Neutrophil (primary cell): ENCODE results near the gene RAB15.

Experiments
- H3K27ac ChIP-seq: fragments of 200-600 bp; sonication (generic); 2 replicates; pipeline ENCODE4 v1.5.1; 2016; ENCODE audit warnings: mild to moderate bottlenecking, moderate library complexity
- H3K27me3 ChIP-seq: fragments of 200-600 bp; sonication (generic); 2 replicates; pipeline ENCODE4 v1.6.0; 2016; ENCODE audit warnings: mild to moderate bottlenecking
- H3K36me3 ChIP-seq: fragments of 200-600 bp; sonication (generic); 2 replicates; pipeline ENCODE4 v1.5.1; 2017
- H3K4me1 ChIP-seq, 2 experiments: fragments of 200-600 bp in 1 of 2; sonication (generic) in 1 of 2; 1 replicate in 1 of 2; 2 replicates in 1 of 2; pipeline versions ENCODE4 v1.5.1 to v1.6.1; 2013 to 2016; ENCODE audit warnings: low read depth in 1 of 2, low read length in 1 of 2, mild to moderate bottlenecking in 1 of 2, moderate library complexity in 1 of 2; ENCODE audit not compliant: control insufficient read depth in 1 of 2, insufficient read depth in 1 of 2
- H3K4me3 ChIP-seq, 2 experiments: fragments of 200-600 bp in 1 of 2; sonication (generic) in 1 of 2; 1 replicate in 1 of 2; 2 replicates in 1 of 2; pipeline ENCODE4 v1.5.1; 2013 to 2016; ENCODE audit warnings: low read depth in 1 of 2, low read length in 1 of 2, mild to moderate bottlenecking in 1 of 2, moderate library complexity in 1 of 2
- H3K9me3 ChIP-seq: fragments of 200-600 bp; sonication (generic); 2 replicates; pipeline ENCODE4 v1.5.1; 2016
- CTCF ChIP-seq: fragments of 200-600 bp; sonication (generic); IDR thresholded peaks from 2 replicates; pipeline ENCODE4 v1.5.1; 2016; ENCODE audit warnings: antibody characterized with exemption

The RAB15 gene

GRCh38 chr14:65002586-65003210 is 30.6 kb upstream of the RAB15 start:
- Histone ChIP-seq H3K4me3 (no peak overlapping the region), H3K27ac (no peak overlapping the region), H3K4me1 (peaks cover 0 to 3% of the 10 kb centered on the region in 2 experiments)

DNA sequence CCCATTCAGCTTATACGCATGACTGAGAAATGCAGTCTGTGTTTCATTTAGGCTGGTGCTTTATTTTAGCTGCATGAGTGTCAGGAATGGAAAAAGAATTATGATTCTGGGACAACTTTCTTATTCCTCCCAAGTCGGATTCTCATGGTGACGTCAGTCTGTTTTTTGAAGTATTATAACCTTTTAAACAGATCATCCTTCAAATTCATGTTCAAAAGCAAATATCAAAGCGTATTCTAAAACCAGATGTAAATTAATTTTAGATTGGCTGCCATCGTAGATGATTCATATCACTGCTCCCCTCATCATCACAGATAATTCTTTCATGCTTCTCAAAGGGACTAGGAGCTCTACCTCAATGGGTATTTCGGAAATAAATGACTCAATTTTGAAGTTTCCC is 29.6 kb upstream of the RAB15 start:
- Histone ChIP-seq H3K27ac (no peak overlapping the region), H3K36me3 (no peaks in the 10 kb centered on the region), H3K4me1 (peaks cover 0 to 7% of the 10 kb centered on the region in 2 experiments), H3K9me3 (no peaks in the 10 kb centered on the region), H3K27me3 (no peaks in the 10 kb centered on the region), H3K4me3 (no peak overlapping the region)
- no peak for TF ChIP-seq CTCF

More at GRCh38 chr14:65002586-65003210, 30.6 kb upstream of the RAB15 start:
- H3K27me3 ChIP-seq = no peaks in the 10 kb centered on the region
- no peaks in the 10 kb centered on the region for H3K36me3 ChIP-seq
- no peak for TF ChIP-seq CTCF
- no peaks in the 10 kb centered on the region for H3K9me3 ChIP-seq

DNA sequence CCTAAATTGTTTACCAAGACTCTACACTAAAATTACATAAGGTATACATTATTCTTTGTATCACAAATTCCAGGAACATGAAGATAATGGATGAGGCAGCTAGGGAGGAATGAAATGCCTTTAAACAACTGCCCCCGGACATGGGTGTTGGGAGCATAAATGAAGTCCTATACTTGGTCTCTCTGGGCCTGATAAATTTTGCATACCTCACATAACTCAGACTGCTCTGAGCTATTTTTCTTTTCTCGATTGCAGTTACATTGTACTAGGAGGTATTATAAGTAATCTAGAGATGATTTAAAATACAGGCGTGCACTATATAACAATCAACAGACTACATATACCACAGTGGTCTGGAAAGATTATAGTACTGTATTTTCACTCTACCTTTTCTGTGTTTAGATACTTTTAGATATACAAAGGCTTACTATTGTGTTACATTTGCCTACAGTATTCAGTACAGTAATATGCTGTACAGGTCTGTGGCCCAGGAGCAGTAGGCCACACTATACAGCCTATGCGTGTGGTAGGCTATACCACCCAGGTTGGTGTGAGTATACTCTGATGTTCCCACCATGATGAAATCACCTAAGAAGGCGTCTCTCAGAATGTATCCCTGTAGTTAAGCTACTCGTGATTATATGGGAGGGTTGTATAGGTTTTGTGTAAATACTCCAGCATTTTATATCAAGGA is 28.9 kb upstream of the RAB15 start:
- H3K9me3 ChIP-seq = no peaks in the 10 kb centered on the region
- no peak overlapping the region for H3K4me3 ChIP-seq
- H3K27ac ChIP-seq = no peak overlapping the region
- peaks cover 2 to 11% of the 10 kb centered on the region in 2 experiments for H3K4me1 ChIP-seq
- TF ChIP-seq CTCF = no peak
- H3K36me3 ChIP-seq = no peaks in the 10 kb centered on the region
- no peaks in the 10 kb centered on the region for H3K27me3 ChIP-seq

DNA sequence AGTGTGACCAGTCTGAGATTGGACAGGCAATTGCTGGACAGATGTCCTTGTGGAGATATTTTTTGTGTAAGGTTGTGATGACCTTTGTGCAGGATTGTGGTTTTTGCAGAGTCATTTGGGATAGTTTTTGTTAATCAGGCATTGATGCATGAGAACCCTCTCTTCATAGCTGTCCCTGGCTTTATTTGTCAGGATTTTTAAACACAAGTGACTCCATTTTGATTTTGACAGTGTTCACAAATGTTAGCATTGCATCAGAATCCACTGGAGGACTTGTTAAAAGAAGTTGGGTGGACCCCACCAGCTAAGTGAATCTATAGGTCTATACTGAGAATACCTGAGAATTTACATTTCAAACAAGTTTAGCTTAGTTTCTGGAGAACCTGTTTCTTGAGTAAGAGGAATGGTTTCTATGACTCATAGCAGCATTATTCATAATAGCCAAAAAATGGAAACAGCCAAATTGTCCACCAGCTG is 26.4 kb upstream of the RAB15 start:
- Histone ChIP-seq H3K4me3 (no peak overlapping the region), H3K27ac (no peak overlapping the region), H3K4me1 (peaks cover 16 to 36% of the 10 kb centered on the region in 2 experiments), H3K9me3 (no peaks in the 10 kb centered on the region), H3K27me3 (no peaks in the 10 kb centered on the region), H3K36me3 (no peaks in the 10 kb centered on the region)
- TF ChIP-seq CTCF = no peak

GRCh38 chr14:64997108-64997794 is 25.1 kb upstream of the RAB15 start:
- peaks cover 28 to 45% of the 10 kb centered on the region in 2 experiments for H3K4me1 ChIP-seq
- peak overlapping the region; percentile 24 for H3K27ac ChIP-seq
- H3K36me3 ChIP-seq = no peaks in the 10 kb centered on the region
- H3K27me3 ChIP-seq = no peaks in the 10 kb centered on the region
- TF ChIP-seq CTCF = no peak
- no peaks in the 10 kb centered on the region for H3K9me3 ChIP-seq
- H3K4me3 ChIP-seq = no peak overlapping the region
